Measurements from ENCODE around the gene KMT2B. TPM values are rescaled to one million over a fixed set of nuclear protein-coding genes. Genes with fewer than 3 reads are reported as not detected.

The KMT2B gene
- total RNA-seq, 4 donors from 2014 or later: 5.0 to 60.8 (median 16.8) TPM

- Histone ChIP-seq H3K4me3 (no peak overlapping the region), H3K9me3 (no peaks in the 10 kb centered on the region), H3K27ac (no peak overlapping the region), H3K4me1 (peaks cover 0 to 19% of the 10 kb centered on the region in 2 donors), H3K27me3 (no peaks in the 10 kb centered on the region), H3K36me3 (no peaks in the 10 kb centered on the region)
- DNase-seq: no peak
- TF ChIP-seq POLR2A (IDR thresholded peaks at IDR 0.05): no peak
- TF ChIP-seq, protein P1, sequence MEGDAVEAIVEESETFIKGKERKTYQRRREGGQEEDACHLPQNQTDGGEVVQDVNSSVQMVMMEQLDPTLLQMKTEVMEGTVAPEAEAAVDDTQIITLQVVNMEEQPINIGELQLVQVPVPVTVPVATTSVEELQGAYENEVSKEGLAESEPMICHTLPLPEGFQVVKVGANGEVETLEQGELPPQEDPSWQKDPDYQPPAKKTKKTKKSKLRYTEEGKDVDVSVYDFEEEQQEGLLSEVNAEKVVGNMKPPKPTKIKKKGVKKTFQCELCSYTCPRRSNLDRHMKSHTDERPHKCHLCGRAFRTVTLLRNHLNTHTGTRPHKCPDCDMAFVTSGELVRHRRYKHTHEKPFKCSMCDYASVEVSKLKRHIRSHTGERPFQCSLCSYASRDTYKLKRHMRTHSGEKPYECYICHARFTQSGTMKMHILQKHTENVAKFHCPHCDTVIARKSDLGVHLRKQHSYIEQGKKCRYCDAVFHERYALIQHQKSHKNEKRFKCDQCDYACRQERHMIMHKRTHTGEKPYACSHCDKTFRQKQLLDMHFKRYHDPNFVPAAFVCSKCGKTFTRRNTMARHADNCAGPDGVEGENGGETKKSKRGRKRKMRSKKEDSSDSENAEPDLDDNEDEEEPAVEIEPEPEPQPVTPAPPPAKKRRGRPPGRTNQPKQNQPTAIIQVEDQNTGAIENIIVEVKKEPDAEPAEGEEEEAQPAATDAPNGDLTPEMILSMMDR (IDR thresholded peaks at IDR 0.05): no peak
- intact Hi-C loops (cut with DNase I; ENCODE audit: low total_unique reads): no loop called here
Observed at GRCh38 chr19:35752746-35753350, 35.0 kb downstream of the KMT2B start.

- DNase-seq: no peak
- Histone ChIP-seq H3K27ac (peak overlapping the region; percentile 98 to 99), H3K4me1 (peaks cover 0 to 22% of the 10 kb centered on the region in 2 donors), H3K36me3 (no peaks in the 10 kb centered on the region), H3K27me3 (no peaks in the 10 kb centered on the region), H3K4me3 (no peak overlapping the region), H3K9me3 (no peaks in the 10 kb centered on the region)
- TF ChIP-seq POLR2A (IDR thresholded peaks at IDR 0.05): no peak
- TF ChIP-seq, protein P1 (IDR thresholded peaks at IDR 0.05): no peak
- intact Hi-C loops (cut with DNase I; ENCODE audit: low total_unique reads): no loop called here
Observed at GRCh38 chr19:35753634-35754369, 36.0 kb downstream of the KMT2B start.

DNA sequence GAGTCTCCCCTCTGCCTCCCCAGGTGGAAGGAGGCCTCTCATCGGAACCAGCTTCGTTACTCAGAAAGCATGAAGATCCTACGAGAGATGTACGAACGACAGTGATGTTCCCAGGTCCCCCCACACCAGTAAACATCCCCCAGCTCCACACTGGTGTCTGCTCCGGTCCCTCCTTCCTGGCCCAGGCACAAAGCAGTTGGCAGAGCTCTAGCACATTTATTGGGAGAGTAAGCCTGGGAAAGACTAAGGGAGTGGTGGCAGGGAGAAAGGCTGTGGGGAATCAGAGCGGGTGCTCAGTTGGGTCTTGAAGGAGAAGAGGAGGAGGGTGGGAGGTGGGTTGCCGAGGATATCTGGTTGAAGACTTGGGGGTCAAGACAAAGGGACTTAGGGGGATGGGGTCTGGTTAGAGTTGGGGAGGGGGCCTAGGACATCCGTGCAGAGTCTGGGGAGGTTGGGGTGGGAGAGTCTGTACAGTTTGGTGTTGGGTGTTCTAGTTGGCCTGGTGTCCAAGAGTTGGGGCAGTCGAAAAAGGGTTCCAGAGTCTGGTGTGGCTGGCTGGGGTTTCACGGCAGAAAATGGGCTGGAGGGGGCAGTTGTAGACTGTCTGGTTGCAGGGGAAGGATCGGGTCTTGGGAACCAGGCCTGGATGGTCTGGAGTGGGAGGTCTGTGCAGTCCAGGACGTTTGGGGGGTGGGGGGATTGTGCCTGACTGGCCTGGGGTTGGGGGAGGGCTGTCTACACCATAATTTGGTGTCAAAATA lies 36.7 kb downstream of the KMT2B start:
- peaks cover 0 to 23% of the 10 kb centered on the region in 2 donors for H3K4me1 ChIP-seq
- peak overlapping the region; percentile 98 to 99 for H3K27ac ChIP-seq
- TF ChIP-seq, protein P1 (IDR thresholded peaks at IDR 0.05): no peak
- TF ChIP-seq POLR2A (IDR thresholded peaks at IDR 0.05): no peak
- H3K36me3 ChIP-seq: no peaks in the 10 kb centered on the region
- no peaks in the 10 kb centered on the region for H3K27me3 ChIP-seq
- H3K4me3 ChIP-seq: peak overlapping the region; percentile 94 to 96
- H3K9me3 ChIP-seq: no peaks in the 10 kb centered on the region
- DNase-seq: peak in 1 of 2 donors; percentile 52
- intact Hi-C loops (cut with DNase I; ENCODE audit: low total_unique reads): no loop called here

- H3K4me3 ChIP-seq: peak overlapping the region; percentile 94 to 96
- DNase-seq: no peak
- no peaks in the 10 kb centered on the region for H3K36me3 ChIP-seq
- H3K27ac ChIP-seq: peak overlapping the region; percentile 98 to 99
- peaks cover 0 to 20% of the 10 kb centered on the region in 2 donors for H3K4me1 ChIP-seq
- intact Hi-C loops (cut with DNase I; ENCODE audit: low total_unique reads): no loop called here
- TF ChIP-seq, protein P1 (IDR thresholded peaks at IDR 0.05): no peak
- no peak for TF ChIP-seq POLR2A (IDR thresholded peaks at IDR 0.05)
- no peaks in the 10 kb centered on the region for H3K27me3 ChIP-seq
- no peaks in the 10 kb centered on the region for H3K9me3 ChIP-seq
Observed at GRCh38 chr19:35755131-35755549, 37.3 kb downstream of the KMT2B start.

Data from uterus (tissue), 4 donors.